NCI-H2171 treated with DMSO at 0.1 percent for 48 hours (cell line): Measurements from ENCODE around the gene KRT5.
"Not testable (repeated sequence)": the region's sequence is repeated elsewhere in the genome, so short reads cannot be mapped to it uniquely, and the experiment has no call there.

Experiments used
- DNase-seq: peaks from one replicate; lab custom pipeline; 2025; lab: John Stamatoyannopoulos, UW

Gene KRT5

DNA sequence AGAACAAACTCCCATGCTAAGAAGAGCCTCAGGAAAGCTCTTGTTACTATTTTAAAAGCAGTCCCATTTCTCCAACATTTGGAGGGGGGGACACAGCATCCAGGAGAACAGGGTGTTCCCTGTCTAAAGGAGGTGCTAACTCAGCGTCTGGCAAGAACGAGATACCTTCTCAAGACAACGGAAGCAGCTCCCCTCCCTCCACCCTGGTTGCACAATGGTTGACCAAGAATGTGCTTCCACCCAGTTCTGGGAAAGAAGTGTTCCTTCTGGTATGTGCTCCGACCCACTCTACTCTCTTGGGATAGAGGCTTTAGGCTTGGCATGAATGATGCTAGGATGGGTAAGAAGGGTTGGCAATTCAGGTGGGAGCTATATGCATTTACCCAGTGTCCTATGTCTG, 25.7 kb downstream of the KRT5 start:
- no peak for DNase-seq

GRCh38 chr12:52494100-52494499, 26.1 kb downstream of the KRT5 start:
- no peak for DNase-seq

- DNase-seq = no peak
These were observed 27.0 kb downstream of the KRT5 start, which contains the start of gene KRT6A for GRCh38 chr12:52493172-52493571. Gene KRT6A (minus strand): TSS chr12:52493257. CDS start chr12:52493188, 69 bp downstream.

- not testable (repeated sequence) for DNase-seq
These were observed 27.8 kb downstream of the KRT5 start for GRCh38 chr12:52492405-52492804.

DNA sequence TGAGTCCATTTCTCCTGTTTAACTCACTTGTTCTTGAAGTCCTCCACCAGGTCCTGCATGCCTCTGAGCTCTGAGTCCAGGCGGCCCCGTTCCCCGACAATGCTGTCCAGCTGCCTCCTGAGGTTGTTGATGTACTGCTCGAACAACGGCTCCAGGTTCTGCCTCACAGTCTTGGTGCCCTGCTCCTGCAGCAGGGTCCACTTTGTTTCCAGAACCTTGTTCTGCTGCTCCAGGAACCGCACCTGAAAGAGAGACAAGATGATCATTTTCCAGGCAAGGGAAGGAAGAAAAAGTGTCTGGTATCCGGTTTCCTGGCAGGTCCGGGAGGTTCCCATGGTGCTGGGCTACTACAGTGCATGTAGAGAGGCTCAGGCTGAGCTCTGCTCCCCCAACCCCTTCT, 28.7 kb downstream of the KRT5 start:
- DNase-seq = not testable (repeated sequence)

- DNase-seq = no peak
These were observed 31.5 kb downstream of the KRT5 start for GRCh38 chr12:52488736-52489135.

DNA sequence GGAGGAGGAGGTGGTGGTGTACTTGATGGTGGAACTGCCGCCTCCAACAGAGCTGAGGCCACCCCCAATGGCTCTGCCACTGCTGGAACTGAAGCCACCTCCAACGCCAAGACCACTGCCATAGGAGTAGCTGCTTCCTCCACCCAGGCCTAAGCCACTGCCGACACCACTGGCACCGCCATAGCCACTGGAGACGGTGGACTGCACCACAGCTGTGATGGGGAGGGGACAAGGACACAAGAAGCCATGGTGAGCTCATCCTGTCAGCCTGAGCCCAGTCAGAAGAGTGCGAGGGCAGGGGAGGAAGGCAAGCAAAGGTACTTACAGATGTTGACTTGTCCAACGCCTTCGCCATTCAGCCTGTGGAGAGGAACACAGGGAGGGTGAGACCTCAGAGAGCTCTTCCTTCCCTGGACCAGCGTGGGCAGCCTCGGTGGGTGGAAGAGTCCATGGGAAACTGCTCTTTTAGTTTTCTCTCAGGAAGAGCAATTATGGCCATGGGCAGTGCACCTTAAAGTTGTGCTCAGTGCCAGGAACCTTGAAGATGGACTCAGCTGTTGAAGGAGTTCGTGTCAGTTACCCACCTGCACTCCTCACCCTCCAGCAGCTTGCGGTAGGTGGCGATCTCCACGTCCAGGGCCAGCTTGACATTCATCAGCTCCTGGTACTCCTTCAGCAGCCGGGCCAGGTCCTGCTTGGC, 32.3 kb downstream of the KRT5 start:
- DNase-seq = not testable (repeated sequence)

- no peak for DNase-seq
These were observed 33.0 kb downstream of the KRT5 start for GRCh38 chr12:52487211-52487610.

DNA sequence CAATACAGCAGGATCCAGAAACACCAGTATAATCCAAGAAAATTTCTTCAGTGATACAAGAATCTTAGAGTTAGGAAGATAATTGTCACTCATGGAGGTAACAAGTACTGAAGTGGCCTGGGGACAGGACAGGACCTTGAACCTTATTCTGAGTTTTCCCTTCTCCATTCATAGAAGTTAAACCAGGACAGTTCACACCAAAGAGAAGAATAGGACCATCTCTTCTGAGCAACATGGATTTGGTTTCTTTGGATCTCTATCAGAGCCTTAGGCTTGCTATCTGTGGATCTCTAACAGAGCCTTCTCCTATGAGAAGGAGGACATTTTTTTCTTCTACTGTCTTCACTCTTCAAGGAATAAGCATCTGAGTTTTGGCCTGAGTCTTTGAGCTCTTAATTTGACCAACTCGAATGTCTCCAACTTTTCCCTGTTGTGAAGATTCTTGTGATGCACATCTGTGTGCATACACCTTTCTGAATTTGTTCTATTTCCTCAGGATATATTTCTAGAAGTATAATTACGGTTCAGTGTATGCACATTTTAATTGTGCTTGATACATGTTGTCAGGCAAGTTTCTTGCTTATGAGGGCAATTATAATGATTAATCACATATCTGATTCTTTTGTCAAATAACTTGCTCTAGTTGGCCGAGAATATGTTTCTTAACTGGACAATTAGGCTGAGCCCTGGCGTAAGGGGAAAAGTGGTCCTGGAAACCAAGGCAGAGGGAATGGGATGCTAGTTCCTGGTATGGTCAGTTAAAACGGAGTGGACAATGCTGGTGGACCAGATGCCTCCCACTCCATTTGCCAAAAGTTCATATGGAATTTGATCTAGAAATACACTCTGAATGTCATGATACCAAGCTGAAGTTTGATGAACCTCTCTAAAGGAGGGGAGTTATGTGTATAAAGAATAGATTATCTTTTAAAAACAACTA, 33.8 kb downstream of the KRT5 start:
- no peak for DNase-seq

DNA sequence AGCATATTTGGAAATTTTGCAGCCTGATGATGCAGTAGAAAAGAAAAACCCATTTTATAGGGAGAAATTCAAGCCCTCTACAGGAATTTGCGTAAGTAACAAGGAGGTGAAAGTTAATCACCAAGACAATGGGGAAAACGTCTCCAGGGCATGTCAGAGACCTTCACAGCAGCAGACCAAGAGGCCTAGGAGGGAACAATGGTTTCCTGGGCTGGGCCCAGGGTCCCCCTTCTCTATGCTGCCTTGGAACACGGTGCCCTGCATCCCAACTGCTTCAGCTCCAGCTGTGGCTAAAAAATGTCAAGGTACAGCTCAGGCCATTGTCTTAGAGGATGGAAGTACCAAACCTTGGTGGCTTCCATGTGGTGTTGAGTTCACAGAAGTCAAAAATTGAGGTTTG, 40.1 kb downstream of the KRT5 start:
- DNase-seq = no peak

GRCh38 chr12:52477651-52478050, 42.5 kb downstream of the KRT5 start:
- DNase-seq = no peak

DNA sequence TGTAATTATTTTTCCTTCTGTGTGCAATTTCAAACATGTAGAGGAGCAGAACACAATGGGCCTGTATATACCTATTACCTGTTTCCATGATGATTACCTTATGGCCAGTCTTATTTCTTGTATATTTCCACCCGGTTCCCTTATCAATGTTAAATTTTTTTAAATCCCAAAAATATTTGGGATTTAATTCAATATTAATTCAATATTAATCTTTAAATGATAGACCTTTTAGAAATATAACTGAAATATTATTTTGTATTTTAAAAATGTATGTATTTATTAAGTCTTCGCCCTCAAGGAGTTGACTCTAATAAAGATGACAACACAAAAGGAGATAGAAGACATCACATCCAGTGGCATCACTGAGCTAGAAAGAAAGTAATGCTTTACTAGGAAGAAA, 46.0 kb downstream of the KRT5 start:
- DNase-seq = no peak

GRCh38 chr12:52473768-52474167, 46.4 kb downstream of the KRT5 start, which contains the start of gene KRT6C:
Gene KRT6C (minus strand): TSS chr12:52473805. CDS start chr12:52473737, 68 bp downstream.
- DNase-seq = no peak

DNA sequence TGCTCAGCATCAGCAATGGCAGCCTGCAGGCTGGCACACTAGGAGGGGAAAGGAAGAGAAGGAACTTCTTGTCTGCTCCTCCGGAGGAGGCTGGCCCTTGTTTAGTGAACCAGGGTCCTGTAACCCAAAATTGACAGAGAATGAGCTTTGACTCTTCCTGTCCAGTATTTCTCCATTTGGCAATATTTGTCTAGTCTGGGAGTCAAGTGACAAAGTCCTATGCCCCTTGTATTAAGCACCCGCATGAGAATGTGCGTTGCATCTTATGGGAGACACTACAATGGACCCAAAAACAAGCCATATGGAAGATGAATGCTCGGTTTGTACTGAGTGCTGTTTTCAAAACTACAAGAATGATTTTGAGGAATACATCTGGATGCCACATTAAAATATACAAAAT, 50.3 kb downstream of the KRT5 start:
- DNase-seq = no peak

DNA sequence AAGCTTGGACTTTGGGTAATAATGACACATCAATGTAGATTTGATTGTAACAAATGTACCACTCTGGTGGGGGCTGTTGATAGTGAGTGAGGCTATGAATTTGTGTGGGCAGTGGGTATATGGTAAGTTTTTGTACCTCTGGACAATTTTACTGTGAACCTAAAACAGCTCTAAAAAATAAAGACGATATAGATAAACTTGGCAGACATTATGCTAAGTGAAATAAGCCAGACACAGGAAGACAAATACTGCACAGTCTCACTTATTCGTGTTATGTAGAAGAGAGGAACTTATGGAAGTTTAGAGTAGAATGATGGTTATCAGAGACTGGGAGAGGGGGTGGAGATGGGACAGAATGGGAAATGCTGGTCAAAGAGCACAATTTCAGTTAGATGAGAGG, 55.3 kb downstream of the KRT5 start:
- DNase-seq = no peak
